Activated B cell treated with CpG ODN at 0.5 μM for 24 hours (primary cell): Measurements from ENCODE around the gene DLG3. TPM values are rescaled to one million over a fixed set of nuclear protein-coding genes. Genes with fewer than 3 reads are reported as not detected.

Experiments used
- ATAC-seq: fragments of 200-7000 bp; cut with Tn5 transposase; one replicate; pipeline ENCODE4 v1.10.0; 2021; ENCODE audit warnings: low read depth, mild to moderate bottlenecking, moderate library complexity
- CTCF ChIA-PET: fragments of 350-600 bp; sonication (Branson Sonifier 250); formaldehyde crosslinking; loops from one replicate; lab custom pipeline; 2021; ENCODE audit warnings: antibody characterized with exemption; lab: Charles Lee
- POLR2A ChIA-PET: fragments of 350-600 bp; sonication (Branson Sonifier 250); formaldehyde crosslinking; loops from one replicate; lab custom pipeline; 2021; ENCODE audit warnings: antibody characterized with exemption; lab: Charles Lee
- DNase-seq: peaks from one replicate; pipeline ENCODE4 v3.0.0; 2022
- H3K27ac Mint-ChIP-seq: one replicate; pipeline ENCODE4 v1.8.0; 2020; ENCODE audit warnings: mixed read lengths
- H3K27me3 Mint-ChIP-seq: one replicate; pipeline ENCODE4 v1.8.0; 2021; ENCODE audit warnings: mixed read lengths
- H3K36me3 Mint-ChIP-seq: one replicate; pipeline ENCODE4 v1.8.0; 2021; ENCODE audit warnings: low read depth, mixed read lengths
- H3K4me1 Mint-ChIP-seq: one replicate; pipeline ENCODE4 v1.8.0; 2021; ENCODE audit warnings: mixed read lengths
- H3K4me3 Mint-ChIP-seq: one replicate; pipeline ENCODE4 v1.8.0; 2020; ENCODE audit warnings: mild to moderate bottlenecking, mixed read lengths
- H3K9me3 Mint-ChIP-seq: one replicate; pipeline ENCODE4 v1.8.0; 2020; ENCODE audit warnings: mixed read lengths
- CTCF ChIP-seq: fragments of 200-600 bp; IDR thresholded peaks from one replicate; pipeline ENCODE4 v1.8.0; 2022; ENCODE audit warnings: antibody characterized with exemption, mild to moderate bottlenecking
- intact Hi-C: fragments of 100-400 bp; cut with micrococcal nuclease; formaldehyde crosslinking; loops from one replicate; pipeline ENCODE4 v1.15.1; 2024
- total RNA-seq: library from RNA; stranded (reverse); gene quantifications from 2 replicates; pipeline ENCODE4 v1.2.3, GENCODE V29; 2022

The DLG3 gene
- total RNA-seq, 1 donor from 2014 or later: 2.4 TPM

DNA sequence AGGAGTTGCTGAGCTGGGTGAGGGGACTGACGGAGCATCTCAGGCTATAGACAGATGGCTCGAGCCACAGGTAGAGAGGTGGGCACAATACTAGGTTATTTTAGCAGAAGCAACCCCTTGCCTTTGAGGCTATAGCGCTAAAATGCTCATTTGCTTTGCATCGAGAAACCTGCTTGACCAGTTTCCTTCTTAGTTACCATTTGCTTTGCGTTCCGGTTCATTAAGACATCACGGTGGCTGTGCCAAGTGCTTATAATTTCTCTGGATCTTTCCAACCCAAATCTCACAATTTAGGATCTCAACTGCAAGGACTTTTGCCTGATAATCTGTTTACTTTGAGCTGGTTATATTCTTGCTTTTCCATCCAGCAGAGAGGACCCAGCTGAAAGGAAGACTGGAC lies 40.8 kb downstream of the DLG3 start:
- H3K4me3 Mint-ChIP-seq: no peak overlapping the region
- no peak for DNase-seq
- H3K27me3 Mint-ChIP-seq: no peaks in the 10 kb centered on the region
- no peaks in the 10 kb centered on the region for H3K9me3 Mint-ChIP-seq
- H3K27ac Mint-ChIP-seq: no peak overlapping the region
- intact Hi-C loops: no loop called here
- ATAC-seq: no peak
- no peak for TF ChIP-seq CTCF
- ChIA-PET POLR2A (no interaction called here), CTCF (no interaction called here)
- no peaks in the 10 kb centered on the region for H3K4me1 Mint-ChIP-seq
- peaks cover 18% of the 10 kb centered on the region for H3K36me3 Mint-ChIP-seq

GRCh38 chrX:70488856-70489255 lies 44.2 kb downstream of the DLG3 start:
- Mint-ChIP-seq H3K27ac (no peak overlapping the region), H3K27me3 (no peaks in the 10 kb centered on the region), H3K4me3 (no peak overlapping the region), H3K9me3 (no peaks in the 10 kb centered on the region), H3K36me3 (peaks cover 35% of the 10 kb centered on the region), H3K4me1 (no peaks in the 10 kb centered on the region)
- ChIA-PET CTCF (no interaction called here), POLR2A (no interaction called here)
- no peak for DNase-seq
- TF ChIP-seq CTCF: no peak
- ATAC-seq: no peak
- intact Hi-C loops: no loop called here

GRCh38 chrX:70494441-70494840 lies 49.8 kb downstream of the DLG3 start:
- no peaks in the 10 kb centered on the region for H3K9me3 Mint-ChIP-seq
- peaks cover 39% of the 10 kb centered on the region for H3K36me3 Mint-ChIP-seq
- intact Hi-C loops: no loop called here
- H3K4me1 Mint-ChIP-seq: no peaks in the 10 kb centered on the region
- POLR2A ChIA-PET: no interaction called here
- no peak overlapping the region for H3K4me3 Mint-ChIP-seq
- H3K27me3 Mint-ChIP-seq: no peaks in the 10 kb centered on the region
- DNase-seq: no peak
- no peak for ATAC-seq
- TF ChIP-seq CTCF: no peak
- H3K27ac Mint-ChIP-seq: no peak overlapping the region
- CTCF ChIA-PET: no interaction called here

- Mint-ChIP-seq H3K27ac (no peak overlapping the region), H3K4me3 (no peak overlapping the region), H3K36me3 (peaks cover 46% of the 10 kb centered on the region), H3K9me3 (no peaks in the 10 kb centered on the region), H3K4me1 (no peaks in the 10 kb centered on the region), H3K27me3 (no peaks in the 10 kb centered on the region)
- intact Hi-C loops: no loop called here
- ChIA-PET CTCF (no interaction called here), POLR2A (no interaction called here)
- ATAC-seq (no peak), DNase-seq (no peak)
- TF ChIP-seq CTCF: no peak
These were observed 51.9 kb downstream of the DLG3 start for GRCh38 chrX:70496491-70496890.

- Mint-ChIP-seq H3K9me3 (no peaks in the 10 kb centered on the region), H3K4me1 (no peaks in the 10 kb centered on the region), H3K27me3 (no peaks in the 10 kb centered on the region), H3K4me3 (no peak overlapping the region), H3K27ac (no peak overlapping the region), H3K36me3 (peaks cover 42% of the 10 kb centered on the region)
- TF ChIP-seq CTCF: no peak
- ChIA-PET CTCF (no interaction called here), POLR2A (no interaction called here)
- ATAC-seq: no peak
- intact Hi-C loops: no loop called here
- DNase-seq: no peak
These were observed 52.4 kb downstream of the DLG3 start for GRCh38 chrX:70497026-70497425.
